MM.1S (cell line): ENCODE data around the gene SEL1L.

ENCODE experiments used
- CTCF ChIP-seq: fragments of 300-600 bp; sonication (generic); IDR thresholded peaks from 2 replicates; pipeline ENCODE4 v1.5.1; 2016; ENCODE audit warnings: antibody characterized with exemption, low read length, mixed read lengths
- EZH2phosphoT487 ChIP-seq: fragments of 300-600 bp; sonication (generic); IDR thresholded peaks from 2 replicates; pipeline ENCODE4 v1.6.1; 2018; ENCODE audit warnings: antibody characterized with exemption, low read length

GRCh38 chr14:81455390-81455789 lies 78.3 kb downstream of the SEL1L start:
- TF ChIP-seq EZH2phosphoT487 = no peak
- no peak for TF ChIP-seq CTCF
